ENCODE measurements around the gene ABCF3.

- TF ChIP-seq CTCF (IDR thresholded peaks at IDR 0.05) (no peak), POLR2A (IDR thresholded peaks at IDR 0.05) (no peak), POLR2AphosphoS5 (IDR thresholded peaks at IDR 0.05; ENCODE audit: insufficient read depth in 1 of 2, low read depth in 1 of 2) (no peak)
Observed at GRCh38 chr3:184186902-184187207, 856 bp downstream of the ABCF3 start.

Measured in vagina (tissue), 2 donors.